ENCODE data around the gene EMD. TPM values are rescaled to one million over a fixed set of nuclear protein-coding genes. Genes with fewer than 3 reads are reported as not detected.

EMD gene
- total and polyA plus RNA-seq, 2 of the 13 experiments (the other 11 are each of a cell fraction or from before 2014, with no cell fraction given), result 14.5 to 14.9 TPM

GRCh38 chrX:154398668-154399526, 19.8 kb downstream of the EMD start:
- BruUV-seq (replicated peaks), result TSS peak; percentile 85
- intact Hi-C loops (cut with micrococcal nuclease; ENCODE audit: unreplicated experiment) (no loop called here), in situ Hi-C loops (cut with HindIII; ENCODE audit: extremely low pct_ligation_motif_present, low pct_unique_long_range_greater_than_20kb) (no loop called here)
- FAIRE-seq (peak; percentile 60), ATAC-seq (0 out of 3 replicates have a peak, but pooled peaks have one; percentile 2), DNase-seq (ENCODE audit: low spot score) (peak; percentile 70)
- Histone ChIP-seq H3K27ac (ENCODE audit: extremely low read length, insufficient read depth, low read length) (peak overlapping the region; percentile 98), H3K9ac (ENCODE audit: insufficient read depth, low read depth, low read length) (peak overlapping the region; percentile 97), H3K4me1 (ENCODE audit: insufficient read depth, low read length) (peaks cover 32% of the 10 kb centered on the region), H3K9me3 (ENCODE audit: low read length) (no peaks in the 10 kb centered on the region), H3K27me3 (ENCODE audit: control insufficient read depth in 1 of 2, insufficient read depth in 2 of 2, low read length in 2 of 2) (no peaks in the 10 kb centered on the region; a peak in 1 of 5 replicates), H3K36me3 (replicated peaks in 1 of 2; ENCODE audit: control insufficient read depth in 1 of 2, insufficient read depth in 2 of 2, low read length in 2 of 2) (peaks cover 6 to 22% of the 10 kb centered on the region in 2 experiments; a peak in 4 of 5 replicates), H3K4me2 (ENCODE audit: low read depth, low read length) (peak overlapping the region; percentile 97), H4K20me1 (ENCODE audit: insufficient read depth, low read length) (peaks cover 21% of the 10 kb centered on the region; the same call in 1 of the 2 replicates), H3K79me2 (ENCODE audit: insufficient read depth, low read length) (peaks cover 21% of the 10 kb centered on the region), H3K4me3 (replicated peaks in 1 of 3; ENCODE audit: insufficient read depth in 1 of 3, low read depth in 2 of 3, low read length in 3 of 3) (peak overlapping the region; percentile 73 to 85 (median 85)), H2AFZ (ENCODE audit: low read length) (no peak overlapping the region)
- POLR2A ChIA-PET, result interaction anchor here (1.0 to 6.3 kb wide), 13 partner anchors 11 to 143 kb away, joined by 3 to 75 read pairs (median 8); partner anchors contain the start of genes ATP6AP1, DNASE1L1, FLNA and LAGE3
- CTCF ChIA-PET (ENCODE audit: low intra/inter-chr PET ratio, low total read pairs), result no interaction called here
- WGBS (ENCODE audit: low lambda C conversion rate), result 1% methylated on average over 16 of the region's 49 CpGs
- TF ChIP-seq ZNF780A (CRISPR knock-in tag; IDR thresholded peaks at IDR 0.05), result no peak
- TF ChIP-seq ZNF557 (CRISPR knock-in tag; IDR thresholded peaks at IDR 0.05), result 0 out of 2 replicates have a peak, but pooled peaks have one; percentile 22
- TF ChIP-seq NR2F6 (IDR thresholded peaks at IDR 0.05), result no peak
- no peak for TF ChIP-seq NR2F6 (CRISPR knock-in tag; IDR thresholded peaks at IDR 0.05)
- no peak for TF ChIP-seq PLRG1 (conservative IDR thresholded peaks at IDR 0.05)
- 0 out of 2 replicates have a peak, but pooled peaks have one; percentile 11 for TF ChIP-seq ZFY (CRISPR knock-in tag; IDR thresholded peaks at IDR 0.05)
- TF ChIP-seq SMAD3 (CRISPR knock-in tag; IDR thresholded peaks at IDR 0.05), result no peak
- TF ChIP-seq FOXP4 (CRISPR knock-in tag; IDR thresholded peaks at IDR 0.05), result no peak
- no peak for TF ChIP-seq E2F2 (CRISPR knock-in tag; IDR thresholded peaks at IDR 0.05; ENCODE audit: borderline replicate concordance)
- no peak for TF ChIP-seq TOPORS (CRISPR knock-in tag; IDR thresholded peaks at IDR 0.05)
- peak in 1 of 2 experiments; percentile 15; a peak in 1 of 4 replicates for TF ChIP-seq ATF4 (CRISPR knock-in tag; IDR thresholded peaks at IDR 0.05)
- TF ChIP-seq KAT8 (CRISPR knock-in tag; IDR thresholded peaks at IDR 0.05), result no peak
- 0 out of 2 replicates have a peak, but pooled peaks have one; percentile 34 for TF ChIP-seq SAP130 (CRISPR knock-in tag; IDR thresholded peaks at IDR 0.05; ENCODE audit: low read depth)
- no peak for TF ChIP-seq DMTF1 (CRISPR knock-in tag; IDR thresholded peaks at IDR 0.05)
- TF ChIP-seq SIN3A (IDR thresholded peaks at IDR 0.05; ENCODE audit: borderline replicate concordance, low read depth, low read length), result peak; percentile 28; the same call in 1 of the 2 replicates
